Activated CD4-positive, CD25-positive, alpha-beta regulatory T cell (primary cell): ENCODE results near the gene RABGAP1L.
"Not testable (repeated sequence)": the region's sequence is repeated elsewhere in the genome, so short reads cannot be mapped to it uniquely, and the experiment has no call there.

ENCODE experiments used
- DNase-seq, 4 experiments: peaks; one replicate each; lab custom pipeline; 2025; lab: John Stamatoyannopoulos, UW

The RABGAP1L gene

DNA sequence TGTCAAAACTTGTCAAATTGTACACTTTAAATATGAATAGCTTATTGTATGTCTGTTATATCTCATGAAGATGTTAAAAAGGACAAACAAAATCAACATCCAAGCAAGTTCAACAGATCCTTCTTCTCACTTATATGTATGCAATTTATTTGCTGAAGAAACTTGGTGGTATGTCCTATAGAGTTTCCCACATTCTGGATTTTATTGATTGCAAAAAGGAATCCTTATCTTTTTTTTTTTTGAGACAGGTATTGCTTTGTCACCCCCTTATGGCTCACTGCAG is 5.6 kb upstream of the RABGAP1L start:
- DNase-seq: no peak

- no peak for DNase-seq
These were observed 2.9 kb upstream of the RABGAP1L start for GRCh38 chr1:174156437-174156836.

DNA sequence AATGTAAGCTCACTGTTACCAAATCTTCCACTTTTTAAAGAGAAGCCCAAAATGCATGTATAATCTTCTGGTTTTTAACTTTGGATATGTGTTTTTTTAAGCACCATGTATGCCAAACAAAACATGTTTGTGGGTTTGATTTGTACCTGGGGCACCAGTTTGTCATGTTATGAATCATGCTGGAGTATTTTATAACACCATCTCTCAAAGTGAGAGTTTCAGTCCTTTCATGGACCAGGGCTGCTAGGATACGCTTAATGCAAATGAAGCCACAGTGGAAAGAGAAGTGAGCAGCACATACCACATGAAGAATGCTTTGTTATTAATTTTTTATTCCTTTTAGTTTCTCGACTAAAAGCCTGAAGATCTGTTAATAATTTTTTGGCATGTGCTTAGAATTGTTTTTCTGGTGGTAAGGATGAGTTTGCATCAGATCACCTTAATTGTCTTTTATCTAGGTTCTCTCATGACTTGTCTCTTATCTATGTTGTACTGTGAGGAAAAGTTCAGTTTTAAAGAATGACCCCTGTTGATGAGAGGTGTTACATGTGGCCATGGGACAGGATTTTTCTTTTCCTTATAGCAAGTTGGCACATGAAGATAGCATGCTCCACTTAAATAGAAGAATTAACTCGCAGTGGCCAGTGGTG is 2.0 kb upstream of the RABGAP1L start:
- DNase-seq: no peak

DNA sequence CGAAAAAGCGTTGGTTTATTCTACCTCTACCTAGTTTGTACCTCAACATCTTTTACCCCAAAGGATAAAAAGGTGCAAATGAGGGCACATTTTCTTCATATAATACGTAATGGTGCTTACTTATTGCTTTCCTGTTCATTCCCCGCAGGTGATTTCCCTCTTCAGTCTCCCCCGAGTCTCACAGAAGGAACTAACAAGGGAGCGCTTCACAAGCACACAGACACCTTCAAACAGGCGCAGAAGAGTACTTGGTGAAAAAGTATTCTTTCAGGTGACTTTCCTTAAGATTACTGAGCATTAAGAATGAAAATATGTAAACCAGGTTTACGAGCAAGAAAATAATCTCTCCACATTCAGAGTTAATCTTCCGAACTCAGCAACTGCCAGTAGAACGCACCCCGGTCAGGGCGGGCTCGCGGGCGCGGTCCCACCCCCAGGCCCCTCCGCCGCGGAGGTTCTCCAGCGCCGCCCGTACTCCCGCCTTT is 511 bp upstream of the RABGAP1L start:
- no peak for DNase-seq

DNA sequence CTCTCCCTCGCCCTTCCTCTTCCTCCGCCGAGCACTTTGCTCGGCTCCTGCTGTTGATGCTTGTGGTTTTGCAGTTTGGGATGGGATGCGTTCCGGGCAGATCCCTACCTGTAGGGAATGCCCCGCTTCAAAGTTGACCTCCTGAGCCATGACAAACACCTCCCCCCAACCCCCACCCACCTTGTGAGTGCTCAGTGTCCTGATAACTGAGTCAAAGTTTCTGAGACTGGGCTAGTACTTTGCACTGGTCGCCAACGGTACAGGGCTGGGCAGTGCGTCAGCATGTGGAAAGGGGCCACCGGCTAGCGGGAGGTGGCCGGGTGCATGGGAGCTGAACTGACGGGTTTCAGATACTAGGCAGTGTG is 771 bp downstream of the RABGAP1L start:
- DNase-seq: no peak

DNA sequence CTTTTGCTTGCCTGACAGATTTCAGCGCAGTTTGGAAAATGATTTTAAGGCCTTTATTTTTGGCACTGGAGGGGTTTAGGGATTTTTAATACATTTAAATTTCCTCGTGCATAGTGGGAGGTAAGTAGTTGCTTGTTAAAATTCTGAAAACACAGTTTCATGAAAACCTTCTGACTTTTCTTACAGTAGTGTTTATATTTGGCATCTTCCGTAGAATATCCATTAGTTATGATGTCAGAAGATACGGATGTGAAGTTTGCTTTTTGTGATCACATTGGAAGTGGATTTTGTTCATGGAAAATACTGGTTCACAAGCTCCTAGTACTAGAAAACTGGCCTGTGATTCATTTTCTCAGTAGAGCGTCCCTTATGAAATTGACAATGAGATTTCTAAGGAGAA is 1.3 kb downstream of the RABGAP1L start:
- no peak for DNase-seq

DNA sequence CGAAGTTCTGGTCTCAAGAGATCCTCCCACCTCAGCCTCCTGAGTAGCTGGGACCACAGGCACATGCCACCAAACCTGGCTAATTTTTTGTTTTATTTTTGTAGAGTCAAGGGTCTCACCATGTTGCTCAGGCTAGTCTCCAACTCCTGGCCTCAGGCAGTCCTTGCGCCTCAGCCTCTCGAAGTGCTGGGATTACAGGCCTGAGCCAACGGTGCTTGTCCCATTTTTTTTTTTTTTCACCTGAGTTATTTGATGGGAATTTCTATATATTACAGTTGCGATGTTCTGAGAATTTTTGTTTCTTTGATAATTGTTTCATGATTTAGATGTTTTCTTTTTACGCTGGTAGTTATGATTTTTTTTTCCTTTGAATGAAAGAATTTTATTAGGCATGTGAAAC is 2.5 kb downstream of the RABGAP1L start:
- no peak for DNase-seq

- no peak for DNase-seq
These were observed 5.5 kb downstream of the RABGAP1L start for GRCh38 chr1:174164826-174165225.

GRCh38 chr1:174165471-174166137 is 6.3 kb downstream of the RABGAP1L start:
- DNase-seq: no peak

- DNase-seq: no peak
These were observed 7.4 kb downstream of the RABGAP1L start for GRCh38 chr1:174166530-174167264.

DNA sequence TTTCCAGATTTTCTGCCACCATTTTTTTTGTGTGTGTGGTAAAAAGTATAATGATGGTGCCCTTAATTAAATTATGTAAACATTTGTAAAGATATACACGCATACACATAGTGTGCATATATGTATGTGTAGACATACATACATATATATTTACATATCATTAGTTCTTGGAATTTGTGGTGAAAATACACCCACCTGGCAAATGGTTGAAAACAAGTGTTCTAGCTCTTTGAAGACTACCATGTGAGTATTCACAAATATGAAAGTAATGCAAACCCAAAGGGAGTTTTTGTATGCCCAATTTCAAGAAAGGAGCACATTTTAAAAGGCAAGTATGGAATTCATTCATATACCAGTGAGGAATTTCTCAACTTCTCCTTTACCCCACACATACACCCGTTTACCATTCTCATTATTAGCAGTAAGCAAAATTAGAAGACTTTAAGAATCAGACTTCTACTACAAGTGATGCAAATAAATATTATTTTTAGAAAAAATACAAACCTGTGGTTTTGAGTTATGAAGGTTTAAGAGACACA is 8.0 kb downstream of the RABGAP1L start:
- no peak for DNase-seq

- DNase-seq: no peak
These were observed 10.0 kb downstream of the RABGAP1L start for GRCh38 chr1:174169342-174169741.

GRCh38 chr1:174171073-174171472 is 11.8 kb downstream of the RABGAP1L start:
- DNase-seq: no peak

DNA sequence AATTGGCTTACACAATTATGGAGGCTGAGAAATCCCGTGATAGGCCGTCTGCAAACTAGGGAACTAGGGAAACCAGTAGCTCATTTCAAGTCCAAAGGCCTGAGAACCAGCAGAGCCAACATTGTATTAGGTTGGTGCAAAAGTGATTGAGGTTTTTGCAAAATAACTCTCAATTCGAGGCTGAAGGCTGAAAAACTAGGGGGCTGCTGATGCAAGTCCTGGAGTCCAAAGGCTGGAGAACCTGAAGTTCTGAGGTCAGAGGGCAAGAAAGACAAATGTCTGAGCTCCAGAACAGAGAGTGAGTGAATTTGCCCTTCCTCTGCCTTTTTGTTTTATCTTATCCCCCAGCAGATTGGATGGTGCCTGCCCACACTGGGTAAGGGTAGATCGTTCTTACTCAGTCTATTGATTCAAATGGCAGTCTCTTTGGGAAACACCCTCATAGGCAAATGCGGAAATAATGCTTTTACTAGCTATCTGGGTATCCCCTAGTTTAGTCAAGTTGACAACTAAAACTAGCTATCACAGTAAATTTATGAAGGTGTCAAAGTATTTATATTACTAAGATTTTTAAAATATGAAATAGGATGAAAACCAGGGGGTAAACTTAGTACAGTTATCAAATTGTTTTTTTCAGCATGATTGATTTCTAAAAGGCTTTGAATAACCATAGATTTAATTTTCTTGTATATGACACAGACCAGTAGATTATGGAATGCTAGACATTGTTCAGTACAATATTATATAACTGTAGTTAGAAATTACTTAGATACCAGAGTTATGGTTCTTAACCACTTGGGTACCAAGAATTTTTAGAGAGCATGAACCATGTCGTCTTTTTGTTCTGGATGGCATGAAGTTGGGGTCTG is 15.4 kb downstream of the RABGAP1L start:
- DNase-seq: no peak

DNA sequence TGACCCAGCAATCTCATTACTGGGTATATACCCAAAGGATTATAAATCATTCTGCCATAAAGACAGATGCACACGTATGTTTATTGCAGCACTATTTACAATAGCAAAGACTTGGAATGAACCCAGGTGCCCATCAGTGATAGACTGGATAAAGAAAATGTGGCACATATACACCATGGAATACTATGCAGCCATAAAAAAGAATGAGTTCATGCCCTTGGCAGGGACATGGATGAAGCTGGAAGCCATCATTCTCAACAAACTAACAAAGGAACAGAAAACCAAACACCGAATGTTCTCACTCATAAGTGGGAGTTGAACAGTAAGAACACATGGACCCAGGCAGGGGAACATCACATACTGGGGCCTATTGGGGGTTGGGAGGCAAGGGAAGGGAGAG is 19.1 kb downstream of the RABGAP1L start:
- DNase-seq: not testable (repeated sequence)

DNA sequence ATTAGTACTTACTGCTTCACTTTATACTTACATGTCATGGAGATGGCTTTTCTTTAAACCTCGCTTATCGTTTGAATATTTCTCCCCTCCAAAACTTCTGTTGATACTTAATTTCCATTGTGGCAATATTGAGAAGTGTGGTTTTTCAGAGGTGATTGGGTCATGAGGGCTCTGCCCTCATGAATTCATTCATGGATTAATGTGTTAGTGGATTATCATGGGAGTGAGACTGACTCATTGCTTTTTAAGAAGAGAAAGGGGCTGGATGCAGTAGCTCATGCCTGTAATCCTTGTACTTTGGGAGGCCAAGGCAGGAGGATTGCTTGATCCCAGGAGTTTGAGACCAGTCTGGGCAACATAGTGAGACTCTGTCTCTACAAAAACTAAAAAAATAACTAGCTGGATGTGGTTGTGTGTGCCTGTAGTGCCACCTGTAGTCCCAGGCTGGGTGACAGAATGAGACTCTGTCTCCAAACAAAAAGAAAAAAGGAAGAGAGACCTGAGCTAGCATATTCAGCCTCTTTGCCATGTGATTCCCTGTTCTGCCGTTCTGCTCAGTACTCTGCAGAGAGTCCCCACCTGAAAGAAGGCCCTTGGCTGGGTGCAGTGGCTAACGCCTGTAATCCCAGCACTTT is 30.2 kb downstream of the RABGAP1L start:
- no peak for DNase-seq

- no peak for DNase-seq
These were observed 31.4 kb downstream of the RABGAP1L start for GRCh38 chr1:174190691-174191199.

- DNase-seq: no peak
These were observed 32.1 kb downstream of the RABGAP1L start for GRCh38 chr1:174191349-174191862.

DNA sequence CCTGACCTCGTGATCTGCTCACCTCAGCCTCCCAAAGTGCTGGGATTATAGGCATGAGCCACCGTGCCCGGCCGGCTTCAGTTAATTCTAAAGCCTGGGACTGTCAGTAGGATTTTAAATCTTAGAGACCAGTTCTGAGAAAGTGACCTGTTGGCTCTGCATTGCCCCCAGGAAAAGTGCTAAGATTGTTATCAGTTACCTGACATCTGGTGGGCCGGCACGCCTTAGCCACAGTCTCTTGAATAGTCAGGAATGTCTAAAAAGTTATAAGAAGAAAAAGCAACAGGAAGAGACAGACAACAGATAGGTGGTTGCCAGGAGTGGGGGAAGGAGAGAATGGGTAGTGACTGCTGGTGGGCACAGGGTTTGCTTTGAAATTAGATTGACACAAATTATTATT is 35.1 kb downstream of the RABGAP1L start:
- no peak for DNase-seq

- DNase-seq: no peak
These were observed 37.8 kb downstream of the RABGAP1L start for GRCh38 chr1:174197088-174197487.

GRCh38 chr1:174197547-174197946 is 38.2 kb downstream of the RABGAP1L start:
- DNase-seq: no peak
